Kidney epithelial cell (primary cell): ENCODE measurements around the gene SLC37A3. TPM values are rescaled to one million over a fixed set of nuclear protein-coding genes. Genes with fewer than 3 reads are reported as not detected.
"Not testable (repeated sequence)": the region's sequence is repeated elsewhere in the genome, so short reads cannot be mapped to it uniquely, and the experiment has no call there.

Experiments
- DNase-seq: peaks from one replicate; pipeline ENCODE4 v3.0.0-alpha.2; 2010; ENCODE audit warnings: low read depth
- H3K27me3 ChIP-seq: 2 replicates; pipeline ENCODE4 v1.6.0; 2011; ENCODE audit warnings: low read length; ENCODE audit not compliant: control insufficient read depth, insufficient read depth
- H3K36me3 ChIP-seq: 2 replicates; pipeline ENCODE4 v1.5.1; 2011; ENCODE audit warnings: low read length; ENCODE audit not compliant: control insufficient read depth, insufficient read depth
- H3K4me3 ChIP-seq: 2 replicates; pipeline ENCODE4 v1.5.1; 2011; ENCODE audit warnings: low read depth, mild to moderate bottlenecking, control low read depth, low read length
- CTCF ChIP-seq: IDR thresholded peaks from 2 replicates; pipeline ENCODE4 v1.5.1; 2011; ENCODE audit warnings: mild to moderate bottlenecking, moderate library complexity, low read length, control low read depth, inconsistent platforms; ENCODE audit not compliant: insufficient read depth, poor library complexity, severe bottlenecking
- total RNA-seq: library from RNA; depleted of rRNA; stranded (reverse); fragments of >200 nt; gene quantifications from 2 replicates; pipeline ENCODE4 v1.2.3, GENCODE V29; 2015

The SLC37A3 gene
- total RNA-seq, 1 donor from 2014 or later: 34.7 TPM

- no peak overlapping the region for H3K4me3 ChIP-seq
- DNase-seq: no peak
- H3K27me3 ChIP-seq: no peaks in the 10 kb centered on the region
- H3K36me3 ChIP-seq: no peaks in the 10 kb centered on the region
- TF ChIP-seq CTCF: no peak
These were observed 86.0 kb downstream of the SLC37A3 start for GRCh38 chr7:140312141-140312846.

GRCh38 chr7:140311128-140311527, 87.2 kb downstream of the SLC37A3 start:
- not testable (repeated sequence) for DNase-seq, H3K27me3 ChIP-seq, H3K36me3 ChIP-seq, H3K4me3 ChIP-seq

GRCh38 chr7:140310337-140311002, 87.9 kb downstream of the SLC37A3 start:
- Histone ChIP-seq H3K27me3 (no peaks in the 10 kb centered on the region), H3K4me3 (no peak overlapping the region), H3K36me3 (no peaks in the 10 kb centered on the region)
- no peak for DNase-seq
- no peak for TF ChIP-seq CTCF

- no peak for DNase-seq
- Histone ChIP-seq H3K36me3 (no peaks in the 10 kb centered on the region), H3K27me3 (no peaks in the 10 kb centered on the region), H3K4me3 (no peak overlapping the region)
- TF ChIP-seq CTCF: no peak
These were observed 90.3 kb downstream of the SLC37A3 start for GRCh38 chr7:140308060-140308459.

- DNase-seq: no peak
- peak; percentile 18 for TF ChIP-seq CTCF
- H3K36me3 ChIP-seq: no peaks in the 10 kb centered on the region
- H3K4me3 ChIP-seq: no peak overlapping the region
- no peaks in the 10 kb centered on the region for H3K27me3 ChIP-seq
These were observed 94.0 kb downstream of the SLC37A3 start for GRCh38 chr7:140304191-140304799.

- H3K4me3 ChIP-seq: no peak overlapping the region
- H3K36me3 ChIP-seq: no peaks in the 10 kb centered on the region
- H3K27me3 ChIP-seq: no peaks in the 10 kb centered on the region
- no peak for TF ChIP-seq CTCF
- no peak for DNase-seq
These were observed 97.8 kb downstream of the SLC37A3 start for GRCh38 chr7:140300243-140301136.
